ENCODE results near the gene OR2T35. TPM values are rescaled to one million over a fixed set of nuclear protein-coding genes. Genes with fewer than 3 reads are reported as not detected.

Gene OR2T35
- total RNA-seq, 1 experiment from 2014 or later: not detected

GRCh38 chr1:248625971-248626370 lies 19.1 kb downstream of the OR2T35 start:
- Histone ChIP-seq H2AFZ (no peak overlapping the region), H3K79me2 (ENCODE audit: low read depth) (no peaks in the 10 kb centered on the region), H3K36me3 (ENCODE audit: low read depth) (no peaks in the 10 kb centered on the region), H3K4me1 (replicated peaks; ENCODE audit: insufficient read depth) (no peaks in the 10 kb centered on the region), H3K27me3 (ENCODE audit: insufficient read depth, low read depth) (no peaks in the 10 kb centered on the region; the same call in 1 of the 2 replicates), H3F3A (ENCODE audit: insufficient read depth, low read depth) (no peaks in the 10 kb centered on the region), H3K4me2 (no peak overlapping the region), H3K27ac (no peak overlapping the region), H4K20me1 (ENCODE audit: insufficient read depth) (no peaks in the 10 kb centered on the region), H3K9me3 (ENCODE audit: insufficient read depth, low read depth) (no peaks in the 10 kb centered on the region), H3K9me2 (ENCODE audit: insufficient read depth) (no peaks in the 10 kb centered on the region), H3K4me3 (no peak overlapping the region)
- no TSS peak for BruUV-seq (replicated peaks)
- POLR2A ChIA-PET (ENCODE audit: unreplicated experiment): no interaction called here
- TF ChIP-seq CTCF (conservative IDR thresholded peaks at IDR 0.05) (no peak), EZH2 (IDR thresholded peaks at IDR 0.05; ENCODE audit: low read depth) (no peak)
- no peak for DNase-seq
- intact Hi-C loops (cut with micrococcal nuclease; ENCODE audit: unreplicated experiment): no loop called here
- CTCF ChIA-PET: no interaction called here

- CTCF ChIA-PET: no interaction called here
- H3K4me3 ChIP-seq: no peak overlapping the region
- H3K4me2 ChIP-seq: no peak overlapping the region
- no peaks in the 10 kb centered on the region for H3K36me3 ChIP-seq (ENCODE audit: low read depth)
- POLR2A ChIA-PET (ENCODE audit: unreplicated experiment): no interaction called here
- no peaks in the 10 kb centered on the region; the same call in 1 of the 2 replicates for H3K27me3 ChIP-seq (ENCODE audit: insufficient read depth, low read depth)
- no peaks in the 10 kb centered on the region for H4K20me1 ChIP-seq (ENCODE audit: insufficient read depth)
- TF ChIP-seq CTCF (conservative IDR thresholded peaks at IDR 0.05) (no peak), EZH2 (IDR thresholded peaks at IDR 0.05; ENCODE audit: low read depth) (no peak)
- intact Hi-C loops (cut with micrococcal nuclease; ENCODE audit: unreplicated experiment): no loop called here
- no peaks in the 10 kb centered on the region for H3K4me1 ChIP-seq (replicated peaks; ENCODE audit: insufficient read depth)
- no peak overlapping the region for H3K27ac ChIP-seq
- H3K9me3 ChIP-seq (ENCODE audit: insufficient read depth, low read depth): no peaks in the 10 kb centered on the region
- DNase-seq: no peak
- H3K79me2 ChIP-seq (ENCODE audit: low read depth): no peaks in the 10 kb centered on the region
- no peaks in the 10 kb centered on the region for H3F3A ChIP-seq (ENCODE audit: insufficient read depth, low read depth)
- no peak overlapping the region for H2AFZ ChIP-seq
- no peaks in the 10 kb centered on the region for H3K9me2 ChIP-seq (ENCODE audit: insufficient read depth)
- no TSS peak for BruUV-seq (replicated peaks)
Measured at GRCh38 chr1:248625166-248625565, 19.9 kb downstream of the OR2T35 start.

- Histone ChIP-seq H3K36me3 (ENCODE audit: low read depth) (no peaks in the 10 kb centered on the region), H3K9me3 (ENCODE audit: insufficient read depth, low read depth) (no peaks in the 10 kb centered on the region), H3K4me2 (no peak overlapping the region), H2AFZ (no peak overlapping the region), H4K20me1 (ENCODE audit: insufficient read depth) (no peaks in the 10 kb centered on the region), H3F3A (ENCODE audit: insufficient read depth, low read depth) (no peaks in the 10 kb centered on the region), H3K27ac (no peak overlapping the region), H3K4me1 (replicated peaks; ENCODE audit: insufficient read depth) (no peaks in the 10 kb centered on the region), H3K4me3 (no peak overlapping the region), H3K27me3 (ENCODE audit: insufficient read depth, low read depth) (no peaks in the 10 kb centered on the region; the same call in 1 of the 2 replicates), H3K79me2 (ENCODE audit: low read depth) (no peaks in the 10 kb centered on the region), H3K9me2 (ENCODE audit: insufficient read depth) (no peaks in the 10 kb centered on the region)
- intact Hi-C loops (cut with micrococcal nuclease; ENCODE audit: unreplicated experiment): loop anchor here (2.0 kb wide), 1 partner anchor 186 kb away; no protein-coding TSS in a partner anchor
- ChIA-PET POLR2A (ENCODE audit: unreplicated experiment) (no interaction called here), CTCF (no interaction called here)
- BruUV-seq (replicated peaks): no TSS peak
- no peak for DNase-seq
- TF ChIP-seq EZH2 (IDR thresholded peaks at IDR 0.05; ENCODE audit: low read depth): no peak
- TF ChIP-seq CTCF (conservative IDR thresholded peaks at IDR 0.05): peak; percentile 70
Measured at GRCh38 chr1:248622570-248623001, 22.5 kb downstream of the OR2T35 start.
